Parathyroid adenoma (tissue), 2 donors: Measurements from ENCODE around the gene SNRPB.

ENCODE experiments used
- H2AFZ ChIP-seq: fragments of 300-600 bp; sonication (generic); one replicate; pipeline ENCODE4 v1.7.0; 2017; ENCODE audit warnings: antibody characterized with exemption, mild to moderate bottlenecking
- H3K27ac ChIP-seq: fragments of 300-600 bp; sonication (generic); one replicate; pipeline ENCODE4 v1.7.0; 2017
- H3K27me3 ChIP-seq: fragments of 300-600 bp; sonication (generic); one replicate; pipeline ENCODE4 v1.7.0; 2017; ENCODE audit warnings: low read length; ENCODE audit not compliant: control insufficient read depth, insufficient read depth
- H3K36me3 ChIP-seq: fragments of 300-600 bp; sonication (generic); one replicate; pipeline ENCODE4 v1.7.0; 2017; ENCODE audit warnings: low read length; ENCODE audit not compliant: control insufficient read depth, insufficient read depth
- H3K4me1 ChIP-seq: fragments of 300-600 bp; sonication (generic); one replicate; pipeline ENCODE4 v1.7.0; 2017; ENCODE audit warnings: control low read depth
- H3K4me2 ChIP-seq: fragments of 300-600 bp; sonication (generic); one replicate; pipeline ENCODE4 v1.7.0; 2017; ENCODE audit warnings: low read length
- H3K4me3 ChIP-seq: fragments of 300-600 bp; sonication (generic); one replicate; pipeline ENCODE4 v1.7.0; 2017; ENCODE audit warnings: low read depth, low read length
- H3K79me2 ChIP-seq: fragments of 300-600 bp; sonication (generic); one replicate; pipeline ENCODE4 v1.7.0; 2017; ENCODE audit warnings: control low read depth
- H3K9ac ChIP-seq: fragments of 300-600 bp; sonication (generic); one replicate; pipeline ENCODE4 v1.7.0; 2017; ENCODE audit warnings: mild to moderate bottlenecking
- H3K9me3 ChIP-seq: fragments of 300-600 bp; sonication (generic); one replicate; pipeline ENCODE4 v1.7.0; 2017; ENCODE audit warnings: low read length; ENCODE audit not compliant: control insufficient read depth
- TF ChIP-seq, protein P1 (sequence below): fragments of 300-600 bp; sonication (generic); IDR thresholded peaks from one replicate; pipeline ENCODE4 v1.7.0; 2017; ENCODE audit warnings: antibody characterized with exemption, mild to moderate bottlenecking
- donor health status: primary hyperparathyroidism.

The SNRPB gene

DNA sequence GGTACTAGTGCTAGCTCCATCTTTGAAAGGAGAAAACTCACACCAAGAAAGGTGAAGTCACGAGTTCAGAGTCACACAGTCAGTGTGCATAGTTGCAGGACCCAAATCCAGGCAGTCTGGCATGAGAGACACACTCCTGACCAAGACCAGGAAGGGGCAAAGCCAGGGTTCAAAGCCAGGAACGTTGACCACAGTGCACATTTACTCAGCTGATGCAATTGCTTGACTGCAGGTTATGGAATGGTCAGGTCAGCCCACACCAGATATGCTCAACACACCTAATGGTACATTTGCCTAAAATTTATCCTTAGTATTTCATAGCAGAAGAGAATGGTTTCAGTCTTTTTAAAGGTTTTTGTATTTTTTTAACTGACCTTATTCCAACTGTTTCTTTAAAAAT lies 52.2 kb downstream of the SNRPB start:
- no peak overlapping the region for H2AFZ ChIP-seq
- H3K9ac ChIP-seq, result no peak overlapping the region
- H3K27me3 ChIP-seq, result no peaks in the 10 kb centered on the region
- no peak overlapping the region for H3K27ac ChIP-seq
- no peaks in the 10 kb centered on the region for H3K36me3 ChIP-seq
- no peak overlapping the region for H3K4me3 ChIP-seq
- H3K79me2 ChIP-seq, result no peaks in the 10 kb centered on the region
- no peaks in the 10 kb centered on the region for H3K9me3 ChIP-seq
- no peak overlapping the region for H3K4me2 ChIP-seq
- TF ChIP-seq, protein P1, sequence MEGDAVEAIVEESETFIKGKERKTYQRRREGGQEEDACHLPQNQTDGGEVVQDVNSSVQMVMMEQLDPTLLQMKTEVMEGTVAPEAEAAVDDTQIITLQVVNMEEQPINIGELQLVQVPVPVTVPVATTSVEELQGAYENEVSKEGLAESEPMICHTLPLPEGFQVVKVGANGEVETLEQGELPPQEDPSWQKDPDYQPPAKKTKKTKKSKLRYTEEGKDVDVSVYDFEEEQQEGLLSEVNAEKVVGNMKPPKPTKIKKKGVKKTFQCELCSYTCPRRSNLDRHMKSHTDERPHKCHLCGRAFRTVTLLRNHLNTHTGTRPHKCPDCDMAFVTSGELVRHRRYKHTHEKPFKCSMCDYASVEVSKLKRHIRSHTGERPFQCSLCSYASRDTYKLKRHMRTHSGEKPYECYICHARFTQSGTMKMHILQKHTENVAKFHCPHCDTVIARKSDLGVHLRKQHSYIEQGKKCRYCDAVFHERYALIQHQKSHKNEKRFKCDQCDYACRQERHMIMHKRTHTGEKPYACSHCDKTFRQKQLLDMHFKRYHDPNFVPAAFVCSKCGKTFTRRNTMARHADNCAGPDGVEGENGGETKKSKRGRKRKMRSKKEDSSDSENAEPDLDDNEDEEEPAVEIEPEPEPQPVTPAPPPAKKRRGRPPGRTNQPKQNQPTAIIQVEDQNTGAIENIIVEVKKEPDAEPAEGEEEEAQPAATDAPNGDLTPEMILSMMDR, result no peak
- H3K4me1 ChIP-seq, result no peaks in the 10 kb centered on the region

DNA sequence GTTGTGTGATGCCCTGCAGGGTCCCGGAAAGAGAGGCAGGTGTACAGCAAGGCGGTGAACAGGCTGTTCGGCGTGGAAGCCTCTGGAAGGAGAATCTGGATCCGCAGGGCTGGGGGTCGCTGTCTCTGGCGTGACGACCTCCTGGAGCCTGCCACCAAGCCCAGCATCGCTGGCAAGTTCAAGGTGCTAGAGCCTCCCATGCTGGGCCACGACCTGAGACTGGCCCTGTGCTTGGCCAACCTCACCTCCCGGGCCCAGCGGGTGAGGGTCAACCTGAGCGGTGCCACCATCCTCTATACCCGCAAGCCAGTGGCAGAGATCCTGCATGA lies 53.4 kb downstream of the SNRPB start:
- Histone ChIP-seq H3K4me1 (no peaks in the 10 kb centered on the region), H3K79me2 (no peaks in the 10 kb centered on the region), H3K27ac (no peak overlapping the region), H3K36me3 (no peaks in the 10 kb centered on the region), H3K9me3 (no peaks in the 10 kb centered on the region), H3K9ac (no peak overlapping the region), H3K4me2 (no peak overlapping the region), H2AFZ (no peak overlapping the region), H3K4me3 (no peak overlapping the region), H3K27me3 (no peaks in the 10 kb centered on the region)
- TF ChIP-seq, protein P1, result no peak

DNA sequence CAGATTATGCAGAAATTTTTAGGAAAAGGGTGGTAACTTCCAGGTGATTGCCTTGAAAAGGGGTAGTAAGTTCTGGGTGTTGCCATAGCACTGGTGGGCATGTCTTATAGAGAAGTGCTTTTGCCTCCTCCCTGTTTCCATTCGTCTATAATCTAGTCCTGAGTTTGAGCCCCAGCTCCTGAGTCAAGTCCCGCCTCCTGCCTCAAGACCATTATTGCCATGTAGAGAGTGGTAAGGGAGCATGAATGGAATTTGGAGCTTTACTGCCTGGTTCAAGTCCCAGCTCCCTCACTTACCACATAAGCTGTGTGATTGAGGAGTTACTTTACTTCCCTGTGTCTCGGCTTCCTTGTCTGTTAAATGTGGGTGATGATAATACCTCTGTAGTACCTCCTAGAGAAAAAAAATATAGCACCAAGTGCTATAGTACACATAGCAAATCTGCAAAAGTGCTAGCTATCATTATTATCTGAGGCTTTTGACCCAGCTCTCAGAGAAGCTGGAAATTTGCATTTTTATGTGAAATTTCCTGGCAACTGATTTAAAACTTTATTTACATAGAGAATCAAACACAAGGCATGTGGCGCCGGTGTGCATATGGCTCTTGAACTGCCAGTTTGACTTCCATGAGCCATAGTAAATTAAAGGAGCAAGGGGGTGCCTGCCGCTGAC lies 53.9 kb downstream of the SNRPB start:
- no peaks in the 10 kb centered on the region for H3K27me3 ChIP-seq
- H2AFZ ChIP-seq, result no peak overlapping the region
- no peaks in the 10 kb centered on the region for H3K4me1 ChIP-seq

More for the DNA sequence above, 53.9 kb downstream of the SNRPB start:
- H3K4me2 ChIP-seq, result no peak overlapping the region
- no peaks in the 10 kb centered on the region for H3K9me3 ChIP-seq
- TF ChIP-seq, protein P1, result no peak
- H3K79me2 ChIP-seq, result no peaks in the 10 kb centered on the region
- no peaks in the 10 kb centered on the region for H3K36me3 ChIP-seq
- H3K27ac ChIP-seq, result no peak overlapping the region
- no peak overlapping the region for H3K9ac ChIP-seq
- no peak overlapping the region for H3K4me3 ChIP-seq
